HK-2 (cell line): ENCODE measurements around the gene KLK7.
"Not testable (repeated sequence)": the region's sequence is repeated elsewhere in the genome, so short reads cannot be mapped to it uniquely, and the experiment has no call there.

Experiments used
- DNase-seq: peaks from one replicate; pipeline ENCODE4 v3.0.0-alpha.2; 2018; ENCODE audit not compliant: unreplicated experiment

Gene KLK7

GRCh38 chr19:50978772-50979390 is 4.8 kb downstream of the KLK7 start:
- no peak for DNase-seq

- DNase-seq: no peak
Measured at GRCh38 chr19:50977626-50978025, 6.1 kb downstream of the KLK7 start.

DNA sequence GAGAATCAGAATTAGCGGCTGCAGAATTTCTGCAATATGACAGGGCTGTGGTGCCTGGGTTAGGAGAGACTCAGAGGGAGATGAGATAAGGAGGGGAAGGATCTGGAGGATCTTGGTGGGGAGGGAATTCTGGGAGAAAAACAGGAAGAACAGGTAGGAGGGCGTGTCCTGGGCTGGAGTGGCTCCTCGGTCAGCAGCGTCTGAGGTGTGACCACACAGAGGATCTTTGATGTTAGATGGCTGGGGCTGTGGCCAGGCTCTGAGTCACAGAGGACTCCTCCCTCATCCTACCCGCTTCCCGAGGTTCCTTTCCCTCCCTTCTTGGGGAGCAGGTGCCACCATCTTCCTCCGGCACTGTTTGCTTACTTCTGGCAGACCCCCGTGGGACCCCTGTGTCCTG is 8.0 kb downstream of the KLK7 start:
- no peak for DNase-seq

- DNase-seq: no peak
Measured at GRCh38 chr19:50974702-50975556, 8.8 kb downstream of the KLK7 start.

DNA sequence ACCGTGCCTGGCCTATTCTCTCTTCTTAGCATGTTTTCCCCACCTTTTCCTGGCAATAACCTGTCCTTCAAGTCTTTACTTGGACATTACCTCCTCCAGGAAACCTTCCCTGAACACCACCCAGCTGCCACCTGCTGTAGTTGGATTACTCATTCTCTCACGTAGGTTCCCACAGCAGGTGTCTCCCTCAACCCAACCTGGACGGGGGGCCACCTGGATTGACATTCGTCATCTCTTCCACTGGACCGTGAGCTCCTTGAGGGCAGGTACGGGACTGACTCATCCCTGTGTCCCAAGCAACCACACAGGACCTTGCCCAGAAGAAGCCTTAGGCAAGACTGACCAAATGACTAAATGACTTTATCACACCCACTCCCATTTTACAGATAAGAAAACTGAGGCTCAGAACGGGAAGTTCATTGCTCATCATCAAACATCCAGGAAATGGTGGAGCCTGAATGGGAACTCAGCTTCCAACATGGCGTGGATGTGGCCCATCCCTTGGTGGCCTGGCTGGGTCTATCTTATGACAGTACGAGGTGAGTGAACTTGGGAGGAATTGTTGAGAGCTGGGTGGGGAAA is 10.8 kb downstream of the KLK7 start:
- no peak for DNase-seq

- DNase-seq: not testable (repeated sequence)
Measured at GRCh38 chr19:50969810-50970209, 13.9 kb downstream of the KLK7 start.

DNA sequence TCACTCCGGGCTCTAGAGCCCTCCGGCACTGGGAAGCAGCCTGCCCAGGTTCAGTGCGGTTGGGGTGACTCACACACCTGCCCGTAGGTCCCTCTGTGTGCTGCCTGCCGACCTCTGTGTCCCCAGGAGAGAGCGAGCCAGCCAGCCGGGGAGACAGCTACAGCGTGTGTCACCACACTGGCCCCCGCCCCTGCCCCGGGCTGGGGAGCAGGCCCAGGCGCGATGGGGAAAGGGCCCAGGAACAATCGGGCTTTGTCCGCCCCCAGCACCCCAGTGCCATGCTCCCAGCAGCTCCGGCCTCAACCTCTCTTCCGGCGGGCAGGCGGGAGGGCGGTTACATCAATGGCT is 14.3 kb downstream of the KLK7 start, which contains the start of gene KLK6:
TSS of gene KLK6 (minus strand) at position 179 of the 348 bp plus-strand sequence. CDS start 1,487 bp downstream, outside the sequence.
- no peak for DNase-seq

- no peak for DNase-seq
Measured at GRCh38 chr19:50968716-50969412, 14.9 kb downstream of the KLK7 start.

- DNase-seq: no peak
Measured at GRCh38 chr19:50967929-50968715, 15.6 kb downstream of the KLK7 start.

- DNase-seq: no peak
Measured at GRCh38 chr19:50964266-50964665, 19.5 kb downstream of the KLK7 start.

GRCh38 chr19:50963381-50963780 is 20.3 kb downstream of the KLK7 start:
- no peak for DNase-seq

DNA sequence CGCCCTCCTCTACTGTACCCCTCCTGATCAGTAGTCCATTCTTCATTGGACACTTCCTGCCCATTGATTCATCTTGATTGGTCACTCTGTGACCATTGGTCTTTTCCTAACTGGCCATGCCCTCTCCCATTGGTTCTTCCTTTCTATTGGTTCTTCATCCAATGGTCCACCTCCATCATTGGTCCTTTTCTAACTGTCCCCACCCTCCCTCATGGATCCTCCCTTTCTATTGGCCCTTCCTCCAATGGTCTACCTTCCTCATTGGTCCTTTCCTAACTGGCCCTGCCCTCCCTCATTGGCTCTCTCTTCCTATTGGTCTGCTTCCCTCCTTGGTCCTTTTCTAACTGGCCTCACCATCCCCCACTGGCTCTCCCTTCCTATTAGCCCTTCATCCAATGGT is 21.5 kb downstream of the KLK7 start:
- DNase-seq: no peak

GRCh38 chr19:50959731-50960500 is 23.8 kb downstream of the KLK7 start:
- DNase-seq: no peak

GRCh38 chr19:50957587-50957986 is 26.1 kb downstream of the KLK7 start:
- no peak for DNase-seq

DNA sequence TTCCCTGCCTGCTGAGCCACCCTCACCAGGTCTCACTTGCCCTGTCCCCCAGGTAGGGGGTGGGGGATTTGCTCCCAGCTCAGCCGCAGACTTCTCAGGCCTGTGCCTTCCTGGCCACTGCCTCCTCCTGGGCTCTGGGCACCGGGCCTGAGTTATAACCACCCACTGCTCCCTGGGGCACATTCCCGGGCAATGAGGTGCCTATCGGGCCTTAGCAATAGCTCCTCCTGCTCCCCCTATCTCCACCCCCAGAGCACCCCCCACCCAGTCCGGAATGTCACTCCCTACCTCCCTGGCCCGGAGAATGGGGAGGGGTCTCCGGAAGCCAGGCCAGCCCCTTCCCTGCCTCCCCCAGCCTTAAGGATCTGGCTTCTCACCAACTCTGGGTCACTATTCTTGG is 30.8 kb downstream of the KLK7 start, which contains the start of gene KLK5:
TSS of gene KLK5 (minus strand) at position 129 of the 400 bp plus-strand sequence. CDS start 381 bp downstream, outside the sequence.
- no peak for DNase-seq

GRCh38 chr19:50949861-50950260 is 33.9 kb downstream of the KLK7 start:
- DNase-seq: no peak

GRCh38 chr19:50947123-50947522 is 36.6 kb downstream of the KLK7 start:
- DNase-seq: no peak

- DNase-seq: no peak
Measured at GRCh38 chr19:50944795-50945194, 38.9 kb downstream of the KLK7 start.

DNA sequence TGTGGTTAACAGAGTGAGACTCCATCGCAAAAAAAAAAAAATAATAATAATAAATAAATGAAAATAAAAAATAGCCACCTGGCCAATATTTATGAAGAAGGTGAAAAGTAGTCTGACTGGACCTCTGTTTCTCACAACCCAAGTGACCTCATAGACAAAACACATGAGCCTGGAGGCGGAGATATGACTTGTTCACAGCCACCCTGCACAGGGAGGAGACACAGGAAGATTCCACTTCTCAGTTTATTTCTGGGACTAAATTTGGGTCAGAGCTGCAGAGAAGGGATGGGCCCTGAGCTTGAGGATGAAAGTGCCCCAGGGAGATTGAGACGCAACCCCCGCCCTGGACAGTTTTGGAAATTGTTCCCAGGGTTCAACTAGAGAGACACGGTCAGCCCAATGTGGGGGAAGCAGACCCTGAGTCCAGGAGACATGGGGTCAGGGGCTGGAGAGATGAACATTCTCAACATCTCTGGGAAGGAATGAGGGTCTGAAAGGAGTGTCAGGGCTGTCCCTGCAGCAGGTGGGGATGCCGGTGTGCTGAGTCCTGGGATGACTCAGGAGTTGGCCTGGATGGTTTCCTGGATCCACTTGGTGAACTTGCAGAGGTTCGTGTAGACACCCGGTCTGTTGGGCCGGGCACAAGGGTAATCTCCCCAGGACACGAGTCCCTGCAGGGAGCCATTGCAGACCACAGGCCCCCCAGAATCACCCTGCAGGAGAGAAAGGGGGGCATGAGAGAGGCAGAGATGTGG is 40.5 kb downstream of the KLK7 start:
- DNase-seq: no peak

- no peak for DNase-seq
Measured at GRCh38 chr19:50939596-50939995, 44.1 kb downstream of the KLK7 start.
